Body of pancreas (tissue), 4 donors: ENCODE measurements around the gene NOVA2.

ENCODE experiments used
- POLR2A ChIP-seq, 3 donors: fragments of 450-650 bp; IDR thresholded peaks; one replicate each; pipeline ENCODE4 v1.6.1; 2016; ENCODE audit warnings: antibody characterized with exemption in 3 of 3, mild to moderate bottlenecking in 2 of 3
- TF ChIP-seq, protein P1 (sequence below), 7 experiments: fragments of 450-650 bp in 4 of 7; fragments of 200-600 bp in 3 of 7; sonication (generic) in 3 of 7; IDR thresholded peaks; one replicate each; pipeline ENCODE4 v1.5.1; 2016 to 2019; ENCODE audit warnings: antibody characterized with exemption in 7 of 7

GRCh38 chr19:45953676-45954075 is 20.0 kb downstream of the NOVA2 start:
- TF ChIP-seq, protein P1, sequence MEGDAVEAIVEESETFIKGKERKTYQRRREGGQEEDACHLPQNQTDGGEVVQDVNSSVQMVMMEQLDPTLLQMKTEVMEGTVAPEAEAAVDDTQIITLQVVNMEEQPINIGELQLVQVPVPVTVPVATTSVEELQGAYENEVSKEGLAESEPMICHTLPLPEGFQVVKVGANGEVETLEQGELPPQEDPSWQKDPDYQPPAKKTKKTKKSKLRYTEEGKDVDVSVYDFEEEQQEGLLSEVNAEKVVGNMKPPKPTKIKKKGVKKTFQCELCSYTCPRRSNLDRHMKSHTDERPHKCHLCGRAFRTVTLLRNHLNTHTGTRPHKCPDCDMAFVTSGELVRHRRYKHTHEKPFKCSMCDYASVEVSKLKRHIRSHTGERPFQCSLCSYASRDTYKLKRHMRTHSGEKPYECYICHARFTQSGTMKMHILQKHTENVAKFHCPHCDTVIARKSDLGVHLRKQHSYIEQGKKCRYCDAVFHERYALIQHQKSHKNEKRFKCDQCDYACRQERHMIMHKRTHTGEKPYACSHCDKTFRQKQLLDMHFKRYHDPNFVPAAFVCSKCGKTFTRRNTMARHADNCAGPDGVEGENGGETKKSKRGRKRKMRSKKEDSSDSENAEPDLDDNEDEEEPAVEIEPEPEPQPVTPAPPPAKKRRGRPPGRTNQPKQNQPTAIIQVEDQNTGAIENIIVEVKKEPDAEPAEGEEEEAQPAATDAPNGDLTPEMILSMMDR (IDR thresholded peaks at IDR 0.05): no peak
- TF ChIP-seq POLR2A (IDR thresholded peaks at IDR 0.05): no peak
